ENCODE data around the gene ADIPOR2.

DNA sequence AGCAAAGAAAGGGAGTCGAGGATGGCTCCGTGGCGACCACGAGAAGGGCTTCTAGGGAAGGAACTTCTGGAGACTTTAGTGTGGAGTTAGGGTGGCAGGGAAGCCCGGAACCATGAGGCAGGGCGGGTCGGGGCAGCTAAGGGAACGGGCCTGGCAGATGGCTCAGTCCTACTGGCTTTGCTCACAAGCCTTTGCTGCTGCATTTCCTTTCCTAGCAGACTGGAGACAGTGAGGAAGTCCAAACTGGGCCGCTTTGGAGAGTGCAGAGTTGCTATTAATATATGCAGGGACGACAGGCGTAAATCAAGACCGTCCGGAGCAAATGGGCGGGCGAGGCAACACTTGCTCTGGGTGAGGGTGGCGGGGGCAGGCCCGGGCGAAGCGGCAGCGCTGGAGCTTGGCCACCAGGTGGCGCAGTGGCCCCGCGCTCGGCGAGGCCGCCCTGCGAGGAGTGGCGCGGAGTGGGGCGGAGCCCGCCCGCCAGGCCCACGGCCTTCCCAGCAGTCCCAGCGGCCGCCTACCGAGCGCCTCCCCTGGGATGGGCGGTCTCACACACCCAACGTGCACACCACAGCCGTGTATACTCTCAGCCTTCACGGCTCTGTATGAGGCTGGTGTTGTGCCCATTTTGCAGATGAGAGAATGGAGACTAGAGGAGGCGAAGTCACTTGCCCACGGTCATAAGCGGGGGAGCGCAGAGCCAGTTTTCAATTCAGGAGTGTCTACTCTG, 105.1 kb downstream of the ADIPOR2 start:
- TF ChIP-seq, protein P1, sequence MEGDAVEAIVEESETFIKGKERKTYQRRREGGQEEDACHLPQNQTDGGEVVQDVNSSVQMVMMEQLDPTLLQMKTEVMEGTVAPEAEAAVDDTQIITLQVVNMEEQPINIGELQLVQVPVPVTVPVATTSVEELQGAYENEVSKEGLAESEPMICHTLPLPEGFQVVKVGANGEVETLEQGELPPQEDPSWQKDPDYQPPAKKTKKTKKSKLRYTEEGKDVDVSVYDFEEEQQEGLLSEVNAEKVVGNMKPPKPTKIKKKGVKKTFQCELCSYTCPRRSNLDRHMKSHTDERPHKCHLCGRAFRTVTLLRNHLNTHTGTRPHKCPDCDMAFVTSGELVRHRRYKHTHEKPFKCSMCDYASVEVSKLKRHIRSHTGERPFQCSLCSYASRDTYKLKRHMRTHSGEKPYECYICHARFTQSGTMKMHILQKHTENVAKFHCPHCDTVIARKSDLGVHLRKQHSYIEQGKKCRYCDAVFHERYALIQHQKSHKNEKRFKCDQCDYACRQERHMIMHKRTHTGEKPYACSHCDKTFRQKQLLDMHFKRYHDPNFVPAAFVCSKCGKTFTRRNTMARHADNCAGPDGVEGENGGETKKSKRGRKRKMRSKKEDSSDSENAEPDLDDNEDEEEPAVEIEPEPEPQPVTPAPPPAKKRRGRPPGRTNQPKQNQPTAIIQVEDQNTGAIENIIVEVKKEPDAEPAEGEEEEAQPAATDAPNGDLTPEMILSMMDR (IDR thresholded peaks at IDR 0.05), result peak; percentile 93
- TF ChIP-seq EZH2phosphoT487 (IDR thresholded peaks at IDR 0.05), result no peak

Data from neural progenitor cell (in vitro differentiated cells).